Nephron (organoid): Measurements from ENCODE around the gene MMP24.

ENCODE experiments used
- H3K27ac Mint-ChIP-seq, 3 experiments: 2 replicates each; pipeline ENCODE4 v1.8.0; 2020; ENCODE audit warnings: mixed read lengths in 3 of 3, mild to moderate bottlenecking in 2 of 3, moderate library complexity in 1 of 3
- H3K27me3 Mint-ChIP-seq: 2 replicates; pipeline ENCODE4 v1.8.0; 2021; ENCODE audit warnings: low read depth, mild to moderate bottlenecking, moderate library complexity, mixed read lengths
- H3K36me3 Mint-ChIP-seq: 2 replicates; pipeline ENCODE4 v1.8.0; 2020; ENCODE audit warnings: low read depth, mixed read lengths
- H3K4me1 Mint-ChIP-seq: 2 replicates; pipeline ENCODE4 v1.8.0; 2020; ENCODE audit warnings: mixed read lengths
- H3K4me3 Mint-ChIP-seq, 3 experiments: 2 replicates each; pipeline ENCODE4 v1.8.0; 2020; ENCODE audit warnings: mild to moderate bottlenecking in 3 of 3, mixed read lengths in 3 of 3, moderate library complexity in 2 of 3
- H3K9me3 Mint-ChIP-seq: 2 replicates; pipeline ENCODE4 v1.8.0; 2020; ENCODE audit warnings: mixed read lengths
- TF ChIP-seq, protein P1 (sequence below), 3 experiments: fragments of 200-600 bp; sonication (generic); IDR thresholded peaks; one replicate each; pipeline ENCODE4 v1.5.0; 2021; ENCODE audit warnings: antibody characterized with exemption in 3 of 3; ENCODE audit not compliant: unreplicated experiment in 3 of 3

Gene MMP24

DNA sequence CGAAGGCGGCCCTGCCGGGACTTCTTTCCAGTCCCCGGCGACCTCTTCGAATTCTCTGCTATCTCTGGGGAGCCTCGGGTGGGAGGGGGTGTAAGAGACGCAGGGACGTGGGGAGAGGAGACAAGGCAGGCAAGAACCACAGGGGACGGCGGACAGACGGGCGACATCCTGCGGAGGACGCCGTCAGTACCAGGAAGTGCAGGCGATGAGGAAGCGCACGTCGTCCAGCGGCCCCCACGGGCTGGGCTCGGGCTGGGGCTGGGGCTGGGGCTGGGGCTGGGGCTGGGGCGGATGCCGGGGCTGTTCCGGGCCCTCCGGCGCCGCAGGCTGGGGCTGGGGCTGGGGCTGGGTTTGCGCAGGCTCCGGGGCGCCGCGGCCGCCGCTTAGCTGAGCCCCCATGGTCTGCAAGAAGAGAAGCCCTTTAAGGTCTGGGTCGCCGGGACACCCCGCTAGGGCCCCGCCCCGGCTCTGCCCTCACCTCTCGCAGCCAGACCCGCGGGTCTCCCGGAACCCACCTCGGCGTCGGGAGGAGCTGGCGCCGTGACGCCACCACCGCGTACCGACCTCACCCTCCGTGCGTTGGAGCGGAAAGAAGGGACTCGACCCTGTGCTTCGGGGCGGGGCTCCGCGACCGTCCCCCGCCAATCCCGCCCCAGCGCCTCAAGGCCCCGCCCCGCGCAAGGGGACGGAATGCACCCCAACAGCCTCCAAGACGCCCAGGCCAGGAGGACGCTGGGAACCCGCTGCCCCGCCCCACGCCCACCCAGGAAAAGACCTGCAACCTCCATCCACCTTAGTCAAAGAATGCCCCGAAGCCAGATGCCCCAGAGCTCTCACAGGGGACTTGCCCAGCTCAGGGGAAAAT lies 51.3 kb downstream of the MMP24 start, which contains the start of gene MMP24OS:
Gene MMP24OS, minus strand, starts transcription at position 592 of the 865 bp plus-strand sequence. Its CDS starts 193 bp downstream, at position 399.
- peaks cover 35% of the 10 kb centered on the region for H3K36me3 Mint-ChIP-seq
- peak within 1 kb of the TSS; percentile 93 to 96 (median 94) for H3K27ac Mint-ChIP-seq
- H3K9me3 Mint-ChIP-seq, result no peaks in the 10 kb centered on the region
- H3K27me3 Mint-ChIP-seq, result peaks cover 5% of the 10 kb centered on the region
- H3K4me1 Mint-ChIP-seq, result no peaks in the 10 kb centered on the region
- TF ChIP-seq, protein P1, sequence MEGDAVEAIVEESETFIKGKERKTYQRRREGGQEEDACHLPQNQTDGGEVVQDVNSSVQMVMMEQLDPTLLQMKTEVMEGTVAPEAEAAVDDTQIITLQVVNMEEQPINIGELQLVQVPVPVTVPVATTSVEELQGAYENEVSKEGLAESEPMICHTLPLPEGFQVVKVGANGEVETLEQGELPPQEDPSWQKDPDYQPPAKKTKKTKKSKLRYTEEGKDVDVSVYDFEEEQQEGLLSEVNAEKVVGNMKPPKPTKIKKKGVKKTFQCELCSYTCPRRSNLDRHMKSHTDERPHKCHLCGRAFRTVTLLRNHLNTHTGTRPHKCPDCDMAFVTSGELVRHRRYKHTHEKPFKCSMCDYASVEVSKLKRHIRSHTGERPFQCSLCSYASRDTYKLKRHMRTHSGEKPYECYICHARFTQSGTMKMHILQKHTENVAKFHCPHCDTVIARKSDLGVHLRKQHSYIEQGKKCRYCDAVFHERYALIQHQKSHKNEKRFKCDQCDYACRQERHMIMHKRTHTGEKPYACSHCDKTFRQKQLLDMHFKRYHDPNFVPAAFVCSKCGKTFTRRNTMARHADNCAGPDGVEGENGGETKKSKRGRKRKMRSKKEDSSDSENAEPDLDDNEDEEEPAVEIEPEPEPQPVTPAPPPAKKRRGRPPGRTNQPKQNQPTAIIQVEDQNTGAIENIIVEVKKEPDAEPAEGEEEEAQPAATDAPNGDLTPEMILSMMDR (IDR thresholded peaks at IDR 0.05; ENCODE audit: unreplicated experiment in 3 of 3), result peak in 1 of 3 experiments; percentile 11
- peak within 1 kb of the TSS; percentile 96 to 97 (median 96) for H3K4me3 Mint-ChIP-seq

DNA sequence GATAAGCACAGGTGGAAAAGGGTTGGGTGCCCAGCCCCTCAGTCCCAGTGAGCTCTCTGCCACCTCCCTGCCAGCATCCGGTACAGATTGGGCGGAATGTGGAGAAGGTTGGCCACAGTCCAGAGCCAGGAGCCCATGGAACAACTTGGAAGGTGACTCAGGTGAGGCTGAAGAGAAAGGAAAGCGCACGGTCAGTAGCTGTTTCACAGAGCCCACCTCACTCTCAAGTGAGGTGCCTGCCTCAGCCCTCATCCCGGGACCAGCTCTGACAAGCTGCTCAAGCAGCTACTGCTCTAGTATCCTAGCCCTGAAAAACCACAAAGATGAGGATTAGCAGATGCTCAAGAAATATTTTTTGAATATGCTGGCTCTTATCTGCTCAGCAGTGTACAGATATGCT lies 52.5 kb downstream of the MMP24 start:
- Mint-ChIP-seq H3K9me3 (no peaks in the 10 kb centered on the region), H3K4me1 (peaks cover 9% of the 10 kb centered on the region), H3K4me3 (peak overlapping the region; percentile 51 to 83 (median 74)), H3K36me3 (peaks cover 35% of the 10 kb centered on the region), H3K27me3 (peaks cover 3% of the 10 kb centered on the region), H3K27ac (peak overlapping the region in 2 of 3 experiments; percentile 62 to 84)
- TF ChIP-seq, protein P1 (IDR thresholded peaks at IDR 0.05; ENCODE audit: unreplicated experiment in 3 of 3), result no peak

DNA sequence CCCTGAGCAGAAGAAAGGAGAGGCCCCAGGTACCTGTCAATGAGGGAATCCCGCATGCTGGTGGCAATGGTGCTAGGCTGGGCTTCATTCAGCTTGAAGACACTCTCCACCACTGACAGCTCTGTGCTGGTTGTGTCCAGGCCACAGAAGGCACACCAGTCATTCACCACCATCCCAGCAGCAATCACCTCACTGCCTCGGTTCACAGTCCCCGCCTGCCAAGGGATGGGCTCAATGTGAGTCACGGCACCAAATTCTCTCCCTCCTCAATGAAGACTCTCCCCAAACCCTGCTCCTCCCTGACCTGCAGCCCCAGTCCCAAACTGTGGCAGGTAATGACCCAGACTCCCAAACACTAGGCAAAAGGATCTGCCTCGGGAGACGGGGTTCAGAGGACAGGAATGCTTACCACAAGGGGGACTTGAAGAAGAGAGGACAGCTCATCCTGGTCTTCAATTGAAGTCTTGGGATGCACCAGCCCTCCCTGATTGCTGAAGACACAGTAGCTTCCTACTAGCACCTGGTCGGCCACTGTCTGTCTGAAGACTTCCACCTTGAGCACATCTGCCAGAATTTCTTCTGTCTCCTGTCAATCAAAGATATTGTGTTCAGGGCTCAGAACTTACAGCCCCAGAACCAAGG lies 53.2 kb downstream of the MMP24 start:
- Mint-ChIP-seq H3K4me3 (peak overlapping the region; percentile 51 to 83 (median 74)), H3K27ac (peak overlapping the region; percentile 26 to 43 (median 42)), H3K9me3 (no peaks in the 10 kb centered on the region), H3K4me1 (peaks cover 11% of the 10 kb centered on the region), H3K27me3 (peaks cover 3% of the 10 kb centered on the region), H3K36me3 (peaks cover 35% of the 10 kb centered on the region)
- TF ChIP-seq, protein P1 (IDR thresholded peaks at IDR 0.05; ENCODE audit: unreplicated experiment in 3 of 3), result no peak

DNA sequence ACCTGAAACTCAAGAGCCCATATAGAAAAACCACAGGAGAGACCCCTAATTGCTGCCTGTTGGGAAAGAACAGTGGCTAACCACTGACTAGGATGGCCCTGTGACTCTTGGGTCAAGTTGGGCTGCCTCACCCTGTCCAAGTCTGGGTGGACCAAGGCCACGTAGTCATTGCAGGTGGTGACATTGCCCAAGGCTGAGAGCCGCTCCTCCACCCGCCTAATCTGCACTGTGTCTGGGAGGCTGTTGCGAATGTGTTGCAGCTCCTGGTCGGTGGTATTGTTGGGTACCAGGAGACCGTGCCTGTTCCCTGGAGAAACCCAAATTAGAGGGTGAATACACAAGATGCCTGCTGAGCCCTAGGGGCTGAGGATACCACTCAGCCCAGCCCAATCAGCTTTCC lies 54.0 kb downstream of the MMP24 start:
- Mint-ChIP-seq H3K9me3 (no peaks in the 10 kb centered on the region), H3K4me3 (peak overlapping the region; percentile 51 to 83 (median 74)), H3K4me1 (peaks cover 17% of the 10 kb centered on the region), H3K27ac (peak overlapping the region; percentile 4 to 77 (median 42)), H3K27me3 (peaks cover 3% of the 10 kb centered on the region), H3K36me3 (peaks cover 35% of the 10 kb centered on the region)
- TF ChIP-seq, protein P1 (IDR thresholded peaks at IDR 0.05; ENCODE audit: unreplicated experiment in 3 of 3), result no peak

DNA sequence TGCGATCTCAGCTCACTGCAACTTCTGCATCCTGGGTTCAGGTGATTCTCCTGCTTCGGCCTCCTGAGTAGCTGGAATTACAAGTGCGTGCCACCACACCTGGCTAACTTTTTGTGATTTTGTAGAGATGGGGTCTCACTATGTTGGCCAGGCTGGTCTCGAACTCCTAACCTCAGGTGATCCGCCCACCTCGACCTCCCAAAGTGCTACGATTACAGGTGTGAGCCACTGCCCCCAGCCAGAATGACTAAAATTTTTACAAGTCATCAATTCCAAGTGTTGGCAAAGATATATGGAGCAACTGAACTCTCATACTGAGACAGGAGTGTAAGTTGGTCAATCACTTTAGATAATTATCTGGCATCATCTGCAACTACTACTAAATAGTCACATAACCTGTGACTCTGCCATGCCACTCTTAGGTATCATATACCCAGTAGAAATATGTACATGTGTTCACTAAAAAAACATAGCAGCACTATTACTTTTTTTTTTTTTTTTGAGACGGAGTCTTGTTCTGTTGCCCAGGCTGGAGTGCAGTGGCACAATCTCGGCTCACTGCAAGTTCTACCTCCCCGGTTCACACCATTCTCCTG lies 55.1 kb downstream of the MMP24 start:
- Mint-ChIP-seq H3K27ac (no peak overlapping the region), H3K27me3 (peaks cover 3% of the 10 kb centered on the region), H3K36me3 (peaks cover 35% of the 10 kb centered on the region), H3K9me3 (no peaks in the 10 kb centered on the region), H3K4me3 (peak overlapping the region; percentile 3 to 53 (median 50)), H3K4me1 (peaks cover 25% of the 10 kb centered on the region)
- TF ChIP-seq, protein P1 (IDR thresholded peaks at IDR 0.05; ENCODE audit: unreplicated experiment in 3 of 3), result no peak
